K562 (cell line): ENCODE data around the gene LAPTM4A. TPM values are rescaled to one million over a fixed set of nuclear protein-coding genes. Genes with fewer than 3 reads are reported as not detected.
A peak's percentile ranks its signal among the peaks of the same experiment; 100 is the strongest.

ENCODE experiments used
- CREBBP ChIP-seq: IDR thresholded peaks from one replicate; pipeline ENCODE4 v1.6.1; 2012; ENCODE audit warnings: low read depth, mild to moderate bottlenecking, control low read depth, inconsistent platforms, low read length
- FOS ChIP-seq: IDR thresholded peaks from 3 replicates; pipeline ENCODE4 v1.6.1; 2011; ENCODE audit not compliant: insufficient read length; ENCODE audit errors: extremely low read depth
- NCOA1 ChIP-seq: fragments of 450-650 bp; IDR thresholded peaks from 2 replicates; pipeline ENCODE4 v1.6.1; 2016; ENCODE audit warnings: low read depth
- SIN3A ChIP-seq, 2 experiments: fragments of 150-350 bp in 1 of 2; IDR thresholded peaks; 2 replicates each; pipeline ENCODE4 v1.6.1; 2011 to 2016; ENCODE audit warnings: borderline replicate concordance in 2 of 2, low read depth in 2 of 2, low read length in 2 of 2, mild to moderate bottlenecking in 2 of 2, moderate library complexity in 2 of 2; ENCODE audit not compliant: control insufficient read depth in 1 of 2
- TCF7L2 ChIP-seq: fragments of 150-350 bp; IDR thresholded peaks from 2 replicates; pipeline ENCODE4 v1.6.1; 2016; ENCODE audit warnings: low read depth, mild to moderate bottlenecking, low read length, moderate library complexity
- ZBTB1 ChIP-seq: sonication (generic); formaldehyde crosslinking; IDR thresholded peaks from 2 replicates; pipeline ENCODE4 v1.8.1; 2023; ENCODE audit warnings: missing genetic modification reagents, low read depth, mild to moderate bottlenecking, borderline replicate concordance
- ZBTB5 ChIP-seq: fragments of 450-650 bp; IDR thresholded peaks from 2 replicates; pipeline ENCODE4 v1.6.1; 2017; ENCODE audit warnings: antibody characterized with exemption
- ZNF175 ChIP-seq: fragments of 200-800 bp; sonication (Bioruptor generic); IDR thresholded peaks from 2 replicates; pipeline ENCODE4 v1.6.1; 2016; ENCODE audit warnings: low read depth, mild to moderate bottlenecking, missing genetic modification characterization, missing compliant biosample characterization
- ZSCAN32 ChIP-seq: fragments of 450-650 bp; formaldehyde crosslinking; IDR thresholded peaks from 2 replicates; pipeline ENCODE4 v1.4.0; 2020; ENCODE audit warnings: mild to moderate bottlenecking, moderate library complexity
- polyA plus RNA-seq, 8 experiments: library from polyadenylated mRNA; depleted of rRNA in 4 of 8; stranded (reverse) in 5 of 8; unstranded in 3 of 8; fragments of >200 nt; fragmentation: Nextera tagmentation in 2 of 8; fragmentation: Illumina TruSeq in 1 of 8; extraction: Ambion mirVana in 2 of 8; extraction: Trizol in 1 of 8; gene quantifications; 2 replicates each; pipeline versions ENCODE4 v1.2.1 to v1.2.3, GENCODE V29; 2011 to 2014; ENCODE audit warnings: inconsistent platforms in 1 of 8, missing spikeins in 1 of 8
- total RNA-seq, 7 experiments: library from RNA; depleted of rRNA in 6 of 7; stranded (reverse); fragments of >200 nt in 6 of 7; fragmentation: Illumina TruSeq in 2 of 7; extraction: Trizol in 2 of 7; gene quantifications; 2 replicates each; pipeline versions ENCODE4 v1.2.1 to v1.2.3, GENCODE V29; 2011 to 2021; ENCODE audit warnings: low replicate concordance in 1 of 7
- TF ChIP-seq, protein P1 (sequence below), 2 experiments: fragments of 450-650 bp; formaldehyde crosslinking in 1 of 2; IDR thresholded peaks; 2 replicates each; pipeline versions ENCODE4 v1.4.0 to v1.6.1; 2014 to 2020; ENCODE audit warnings: mild to moderate bottlenecking in 2 of 2, borderline replicate concordance in 1 of 2, low read depth in 1 of 2
- TF ChIP-seq, protein P2 (sequence below): fragments of 250-450 bp; sonication (Bioruptor Pico); IDR thresholded peaks from 2 replicates; pipeline ENCODE4 v1.9.0; 2021; ENCODE audit warnings: mild to moderate bottlenecking, inconsistent platforms
- TF ChIP-seq, protein P3 (sequence below): fragments of 450-650 bp; formaldehyde crosslinking; IDR thresholded peaks from 2 replicates; pipeline ENCODE4 v1.4.0; 2022; ENCODE audit warnings: mild to moderate bottlenecking, moderate library complexity

LAPTM4A gene
- total and polyA plus RNA-seq, 9 of the 15 experiments (the other 6 are each of a cell fraction or from before 2014, with no cell fraction given): 13.4 to 157 (median 50.1) TPM

- TF ChIP-seq, protein P1, sequence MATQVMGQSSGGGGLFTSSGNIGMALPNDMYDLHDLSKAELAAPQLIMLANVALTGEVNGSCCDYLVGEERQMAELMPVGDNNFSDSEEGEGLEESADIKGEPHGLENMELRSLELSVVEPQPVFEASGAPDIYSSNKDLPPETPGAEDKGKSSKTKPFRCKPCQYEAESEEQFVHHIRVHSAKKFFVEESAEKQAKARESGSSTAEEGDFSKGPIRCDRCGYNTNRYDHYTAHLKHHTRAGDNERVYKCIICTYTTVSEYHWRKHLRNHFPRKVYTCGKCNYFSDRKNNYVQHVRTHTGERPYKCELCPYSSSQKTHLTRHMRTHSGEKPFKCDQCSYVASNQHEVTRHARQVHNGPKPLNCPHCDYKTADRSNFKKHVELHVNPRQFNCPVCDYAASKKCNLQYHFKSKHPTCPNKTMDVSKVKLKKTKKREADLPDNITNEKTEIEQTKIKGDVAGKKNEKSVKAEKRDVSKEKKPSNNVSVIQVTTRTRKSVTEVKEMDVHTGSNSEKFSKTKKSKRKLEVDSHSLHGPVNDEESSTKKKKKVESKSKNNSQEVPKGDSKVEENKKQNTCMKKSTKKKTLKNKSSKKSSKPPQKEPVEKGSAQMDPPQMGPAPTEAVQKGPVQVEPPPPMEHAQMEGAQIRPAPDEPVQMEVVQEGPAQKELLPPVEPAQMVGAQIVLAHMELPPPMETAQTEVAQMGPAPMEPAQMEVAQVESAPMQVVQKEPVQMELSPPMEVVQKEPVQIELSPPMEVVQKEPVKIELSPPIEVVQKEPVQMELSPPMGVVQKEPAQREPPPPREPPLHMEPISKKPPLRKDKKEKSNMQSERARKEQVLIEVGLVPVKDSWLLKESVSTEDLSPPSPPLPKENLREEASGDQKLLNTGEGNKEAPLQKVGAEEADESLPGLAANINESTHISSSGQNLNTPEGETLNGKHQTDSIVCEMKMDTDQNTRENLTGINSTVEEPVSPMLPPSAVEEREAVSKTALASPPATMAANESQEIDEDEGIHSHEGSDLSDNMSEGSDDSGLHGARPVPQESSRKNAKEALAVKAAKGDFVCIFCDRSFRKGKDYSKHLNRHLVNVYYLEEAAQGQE (IDR thresholded peaks at IDR 0.05; ENCODE audit: borderline replicate concordance): peak; percentile 88
- TF ChIP-seq, protein P1 (CRISPR knock-in tag; IDR thresholded peaks at IDR 0.05; ENCODE audit: low read depth): no peak
- TF ChIP-seq ZBTB1 (CRISPR knock-in tag): no peak
- no peak for TF ChIP-seq ZSCAN32 (CRISPR knock-in tag)
- TF ChIP-seq SIN3A (IDR thresholded peaks at IDR 0.05; ENCODE audit: borderline replicate concordance in 2 of 2, control insufficient read depth in 1 of 2, low read depth in 2 of 2, low read length in 2 of 2): no peak
- TF ChIP-seq TCF7L2: peak; percentile 75
- no peak for TF ChIP-seq NCOA1
- TF ChIP-seq ZNF175 (CRISPR knock-in tag): no peak
- no peak for TF ChIP-seq ZBTB5
- TF ChIP-seq, protein P2, sequence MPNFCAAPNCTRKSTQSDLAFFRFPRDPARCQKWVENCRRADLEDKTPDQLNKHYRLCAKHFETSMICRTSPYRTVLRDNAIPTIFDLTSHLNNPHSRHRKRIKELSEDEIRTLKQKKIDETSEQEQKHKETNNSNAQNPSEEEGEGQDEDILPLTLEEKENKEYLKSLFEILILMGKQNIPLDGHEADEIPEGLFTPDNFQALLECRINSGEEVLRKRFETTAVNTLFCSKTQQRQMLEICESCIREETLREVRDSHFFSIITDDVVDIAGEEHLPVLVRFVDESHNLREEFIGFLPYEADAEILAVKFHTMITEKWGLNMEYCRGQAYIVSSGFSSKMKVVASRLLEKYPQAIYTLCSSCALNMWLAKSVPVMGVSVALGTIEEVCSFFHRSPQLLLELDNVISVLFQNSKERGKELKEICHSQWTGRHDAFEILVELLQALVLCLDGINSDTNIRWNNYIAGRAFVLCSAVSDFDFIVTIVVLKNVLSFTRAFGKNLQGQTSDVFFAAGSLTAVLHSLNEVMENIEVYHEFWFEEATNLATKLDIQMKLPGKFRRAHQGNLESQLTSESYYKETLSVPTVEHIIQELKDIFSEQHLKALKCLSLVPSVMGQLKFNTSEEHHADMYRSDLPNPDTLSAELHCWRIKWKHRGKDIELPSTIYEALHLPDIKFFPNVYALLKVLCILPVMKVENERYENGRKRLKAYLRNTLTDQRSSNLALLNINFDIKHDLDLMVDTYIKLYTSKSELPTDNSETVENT: no peak
- TF ChIP-seq, protein P3, sequence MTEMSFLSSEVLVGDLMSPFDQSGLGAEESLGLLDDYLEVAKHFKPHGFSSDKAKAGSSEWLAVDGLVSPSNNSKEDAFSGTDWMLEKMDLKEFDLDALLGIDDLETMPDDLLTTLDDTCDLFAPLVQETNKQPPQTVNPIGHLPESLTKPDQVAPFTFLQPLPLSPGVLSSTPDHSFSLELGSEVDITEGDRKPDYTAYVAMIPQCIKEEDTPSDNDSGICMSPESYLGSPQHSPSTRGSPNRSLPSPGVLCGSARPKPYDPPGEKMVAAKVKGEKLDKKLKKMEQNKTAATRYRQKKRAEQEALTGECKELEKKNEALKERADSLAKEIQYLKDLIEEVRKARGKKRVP (CRISPR knock-in tag): no peak
- no peak for TF ChIP-seq CREBBP
- no peak for TF ChIP-seq FOS
These were observed 46.7 kb upstream of the LAPTM4A start (continued) for GRCh38 chr2:20097889-20098714.
